Retinal pigment epithelial cell (primary cell): ENCODE data around the gene CELA1.

Experiments used
- DNase-seq: peaks from one replicate; pipeline ENCODE4 v3.0.0-alpha.2; 2010; ENCODE audit warnings: low read depth
- H3K4me3 ChIP-seq: 2 replicates; pipeline ENCODE4 v1.5.1; 2011; ENCODE audit warnings: mild to moderate bottlenecking, low read length, control low read depth, moderate library complexity
- CTCF ChIP-seq: conservative IDR thresholded peaks from 2 replicates; pipeline ENCODE4 v1.5.1; 2011; ENCODE audit warnings: low read depth, low read length, control low read depth, inconsistent platforms

CELA1 gene

GRCh38 chr12:51390457-51390856, 44.0 kb upstream of the CELA1 start:
- DNase-seq = no peak
- no peak for TF ChIP-seq CTCF
- no peak overlapping the region for H3K4me3 ChIP-seq

DNA sequence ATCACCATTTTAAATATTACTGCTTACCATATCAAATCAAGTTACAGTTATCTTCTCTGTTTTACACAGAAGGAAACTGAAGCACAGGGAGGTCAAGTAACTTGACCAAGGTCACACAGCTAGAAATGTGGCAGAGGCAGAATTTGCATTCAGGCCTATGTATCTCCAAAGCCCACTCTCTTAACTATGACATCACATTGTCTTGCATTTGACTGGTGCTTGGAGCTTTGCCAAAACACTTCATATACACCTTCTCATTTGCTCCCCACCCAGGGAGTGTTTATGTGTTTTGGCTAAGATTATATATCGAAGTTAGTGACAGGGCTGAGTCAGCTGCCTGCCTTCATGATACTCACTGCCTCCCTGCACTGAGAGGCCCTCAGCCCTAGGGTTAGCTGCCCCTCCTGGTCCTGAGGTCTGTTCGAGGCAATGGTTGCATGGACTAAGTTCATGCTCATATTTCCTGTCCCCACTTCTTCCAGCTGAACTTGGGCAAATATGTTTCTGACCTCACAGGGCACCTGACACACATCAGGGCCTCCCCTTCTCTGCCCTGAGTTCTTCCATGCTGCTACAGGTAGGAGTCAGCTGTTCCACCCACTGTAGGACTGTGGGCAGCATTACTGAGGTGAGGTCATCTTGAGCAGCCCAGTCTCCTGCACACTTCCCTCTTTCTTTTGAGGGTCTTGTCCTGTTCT, 43.0 kb upstream of the CELA1 start:
- peak; percentile 30 for DNase-seq
- H3K4me3 ChIP-seq = no peak overlapping the region
- no peak for TF ChIP-seq CTCF

GRCh38 chr12:51388846-51389245, 42.4 kb upstream of the CELA1 start:
- no peak overlapping the region for H3K4me3 ChIP-seq
- DNase-seq = peak; percentile 56
- TF ChIP-seq CTCF = no peak

- no peak for TF ChIP-seq CTCF
- no peak overlapping the region for H3K4me3 ChIP-seq
- DNase-seq = no peak
Measured at GRCh38 chr12:51388069-51388799, 41.8 kb upstream of the CELA1 start.

- no peak for DNase-seq
- no peak for TF ChIP-seq CTCF
- H3K4me3 ChIP-seq = no peak overlapping the region
Measured at GRCh38 chr12:51386351-51386750, 39.9 kb upstream of the CELA1 start.

DNA sequence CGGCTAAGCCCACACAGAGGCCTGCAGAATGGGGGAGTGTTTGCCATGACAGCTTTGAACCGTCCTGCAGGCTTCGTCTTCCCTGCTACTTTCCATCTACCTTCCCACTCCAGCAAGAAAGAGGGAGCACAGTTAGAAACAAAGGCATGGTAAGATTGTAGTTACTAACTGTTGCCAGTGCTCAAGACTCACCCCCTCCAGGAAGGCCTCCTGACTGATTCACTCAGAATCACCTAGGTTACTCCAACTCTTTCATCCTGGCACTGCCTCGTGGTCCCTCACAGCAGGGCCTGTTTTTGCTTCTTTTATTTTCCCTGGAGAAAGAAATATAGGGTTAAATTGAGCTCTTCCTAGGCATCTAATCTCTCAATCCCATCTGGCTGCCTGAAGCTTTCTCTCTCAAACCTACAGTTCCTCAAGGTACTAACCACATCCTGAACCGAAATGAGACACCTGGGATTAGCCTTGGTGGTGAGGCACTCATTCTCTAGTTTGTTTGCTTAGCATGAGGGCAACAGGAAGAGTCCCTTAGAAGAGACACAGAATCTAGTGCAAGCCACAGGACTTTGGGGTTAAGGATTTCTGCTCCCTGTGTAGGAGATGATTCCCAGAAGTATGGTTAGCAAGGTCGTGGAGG, 36.9 kb upstream of the CELA1 start:
- no peak for DNase-seq
- no peak for TF ChIP-seq CTCF

More for the DNA sequence above, 36.9 kb upstream of the CELA1 start:
- H3K4me3 ChIP-seq = no peak overlapping the region
